HG03342 (cell line): ENCODE results near the gene IL4I1.

Source experiments
- ATAC-seq: cut with Tn5 transposase; IDR thresholded peaks from one replicate; pipeline ENCODE4 v1.9.1; 2021; ENCODE audit warnings: mild to moderate bottlenecking, moderate library complexity; ENCODE audit not compliant: unreplicated experiment

IL4I1 gene

GRCh38 chr19:49880162-49880869 lies 16.4 kb downstream of the IL4I1 start:
- ATAC-seq: no peak

- no peak for ATAC-seq
Measured at GRCh38 chr19:49879243-49879963, 17.3 kb downstream of the IL4I1 start.

- no peak for ATAC-seq
Measured at GRCh38 chr19:49878744-49879070, 18.0 kb downstream of the IL4I1 start.

GRCh38 chr19:49877879-49878743 lies 18.6 kb downstream of the IL4I1 start:
- peak; percentile 43 for ATAC-seq

GRCh38 chr19:49877020-49877878 lies 19.4 kb downstream of the IL4I1 start, which contains the start of the genes AKT1S1 and TBC1D17:
TSS of gene AKT1S1 (minus strand) at chr19:49877355. CDS start at chr19:49873295, 4,060 bp downstream.
TSS of gene TBC1D17 (plus strand) at chr19:49877702. CDS start at chr19:49877724, 22 bp downstream.
- ATAC-seq: peak; percentile 56

GRCh38 chr19:49876422-49877019 lies 20.2 kb downstream of the IL4I1 start:
- peak; percentile 36 for ATAC-seq

- no peak for ATAC-seq
Measured at GRCh38 chr19:49875857-49876421, 20.7 kb downstream of the IL4I1 start.

GRCh38 chr19:49875177-49875576 lies 21.5 kb downstream of the IL4I1 start:
- no peak for ATAC-seq

GRCh38 chr19:49874503-49875157 lies 22.1 kb downstream of the IL4I1 start:
- ATAC-seq: no peak

- no peak for ATAC-seq
Measured at GRCh38 chr19:49873834-49874233, 22.9 kb downstream of the IL4I1 start.

GRCh38 chr19:49873129-49873521 lies 23.6 kb downstream of the IL4I1 start:
- no peak for ATAC-seq

GRCh38 chr19:49872245-49873128 lies 24.2 kb downstream of the IL4I1 start:
- ATAC-seq: no peak

- no peak for ATAC-seq
Measured at GRCh38 chr19:49871349-49871985, 25.2 kb downstream of the IL4I1 start.

GRCh38 chr19:49870309-49870901 lies 26.3 kb downstream of the IL4I1 start:
- no peak for ATAC-seq

- peak; percentile 57 for ATAC-seq
Measured at GRCh38 chr19:49869484-49870308, 27.0 kb downstream of the IL4I1 start.

- ATAC-seq: peak; percentile 5
Measured at GRCh38 chr19:49869009-49869483, 27.6 kb downstream of the IL4I1 start.
